SH-SY5Y (cell line): ENCODE data around the gene RAD51B.

Experiments used
- GATA2 ChIP-seq: IDR thresholded peaks from 2 replicates; pipeline ENCODE4 v1.6.1; 2011; ENCODE audit warnings: mild to moderate bottlenecking, low read depth, low read length
- GATA3 ChIP-seq: IDR thresholded peaks from 2 replicates; pipeline ENCODE4 v1.6.1; 2011; ENCODE audit warnings: low read depth, mild to moderate bottlenecking, low read length, moderate library complexity

- TF ChIP-seq GATA2 = no peak
- no peak for TF ChIP-seq GATA3
Measured at GRCh38 chr14:68228656-68229055, 409.1 kb downstream of the RAD51B start.
